GM23338 (cell line): ENCODE results near the gene HDAC9. TPM values are rescaled to one million over a fixed set of nuclear protein-coding genes. Genes with fewer than 3 reads are reported as not detected.

Experiments used
- ATAC-seq: fragments of 200-7000 bp; cut with Tn5 transposase; 3 replicates; pipeline ENCODE4 v1.9.1; 2020
- DNase-seq: peaks from one replicate; pipeline ENCODE4 v3.0.0-alpha.2; 2015; ENCODE audit warnings: low spot score
- H2AFZ ChIP-seq: fragments of 200-600 bp; sonication (generic); 2 replicates; pipeline ENCODE4 v1.8.0; 2016; ENCODE audit warnings: antibody characterized with exemption, mild to moderate bottlenecking, moderate library complexity
- H3F3A ChIP-seq: fragments of 200-600 bp; sonication (generic); replicated peaks from 2 replicates; pipeline ENCODE4 v1.8.0; 2017; ENCODE audit warnings: antibody characterized with exemption, mixed run types, low read depth
- H3K27ac ChIP-seq: fragments of 200-600 bp; sonication (generic); 2 replicates; pipeline ENCODE4 v1.6.1; 2016; ENCODE audit warnings: low read depth
- H3K27me3 ChIP-seq: fragments of 200-600 bp; sonication (generic); 2 replicates; pipeline ENCODE4 v1.8.0; 2016; ENCODE audit warnings: mild to moderate bottlenecking, mixed run types, moderate library complexity; ENCODE audit not compliant: insufficient read depth
- H3K36me3 ChIP-seq: fragments of 200-600 bp; sonication (generic); 2 replicates; pipeline ENCODE4 v1.8.0; 2016; ENCODE audit warnings: mild to moderate bottlenecking; ENCODE audit not compliant: insufficient read depth
- H3K4me1 ChIP-seq: fragments of 200-600 bp; sonication (generic); 2 replicates; pipeline ENCODE4 v1.8.0; 2016; ENCODE audit warnings: mild to moderate bottlenecking, moderate library complexity; ENCODE audit not compliant: insufficient read depth
- H3K4me2 ChIP-seq: fragments of 200-600 bp; sonication (generic); 2 replicates; pipeline ENCODE4 v1.7.1; 2017; ENCODE audit warnings: mixed run types
- H3K4me3 ChIP-seq: fragments of 200-600 bp; sonication (generic); 2 replicates; pipeline ENCODE4 v1.6.1; 2016; ENCODE audit warnings: mixed run types
- H3K79me2 ChIP-seq: fragments of 200-600 bp; sonication (generic); replicated peaks from 2 replicates; pipeline ENCODE4 v1.8.0; 2017; ENCODE audit warnings: mild to moderate bottlenecking; ENCODE audit not compliant: insufficient read depth
- H3K9me2 ChIP-seq: fragments of 200-600 bp; sonication (generic); 2 replicates; pipeline ENCODE4 v1.8.0; 2017; ENCODE audit not compliant: insufficient read depth
- H4K20me1 ChIP-seq: fragments of 200-600 bp; sonication (generic); replicated peaks from 2 replicates; pipeline ENCODE4 v1.8.0; 2017; ENCODE audit warnings: mild to moderate bottlenecking; ENCODE audit not compliant: insufficient read depth
- H3K27ac Mint-ChIP-seq: 2 replicates; pipeline ENCODE4 v1.8.0; 2020; ENCODE audit warnings: inconsistent platforms, mild to moderate bottlenecking, moderate library complexity, mixed read lengths
- H3K27me3 Mint-ChIP-seq: 3 replicates; pipeline ENCODE4 v1.8.0; 2022; ENCODE audit warnings: low read depth, mild to moderate bottlenecking, moderate library complexity, mixed read lengths, inconsistent platforms; ENCODE audit not compliant: insufficient read depth, poor library complexity
- H3K36me3 Mint-ChIP-seq: 3 replicates; pipeline ENCODE4 v1.8.0; 2021; ENCODE audit warnings: low read depth, mild to moderate bottlenecking, inconsistent platforms, moderate library complexity, mixed read lengths
- H3K4me1 Mint-ChIP-seq: 3 replicates; pipeline ENCODE4 v1.8.0; 2020; ENCODE audit warnings: mild to moderate bottlenecking, inconsistent platforms, mixed read lengths
- H3K4me3 Mint-ChIP-seq: 3 replicates; pipeline ENCODE4 v1.8.0; 2021; ENCODE audit warnings: moderate library complexity, mild to moderate bottlenecking, inconsistent platforms, mixed read lengths
- H3K9me3 Mint-ChIP-seq: 3 replicates; pipeline ENCODE4 v1.8.0; 2020; ENCODE audit warnings: moderate library complexity, mild to moderate bottlenecking, inconsistent platforms, mixed read lengths
- CREB1 ChIP-seq: fragments of 250-450 bp; sonication (Bioruptor Pico); IDR thresholded peaks from 2 replicates; pipeline ENCODE4 v1.5.0; 2020; ENCODE audit warnings: low read depth, mild to moderate bottlenecking, moderate library complexity
- CTCF ChIP-seq, 2 experiments: fragments of 200-600 bp in 1 of 2; sonication (generic) in 1 of 2; conservative IDR thresholded peaks; 2 replicates each; pipeline versions ENCODE4 v1.5.1 to v1.6.1; 2016 to 2017; ENCODE audit warnings: antibody characterized with exemption in 2 of 2, low read depth in 2 of 2, mild to moderate bottlenecking in 2 of 2, moderate library complexity in 1 of 2
- ETS1 ChIP-seq: IDR thresholded peaks from 2 replicates; pipeline ENCODE4 v1.6.1; 2016; ENCODE audit warnings: antibody characterized with exemption
- EZH2 ChIP-seq: fragments of 200-600 bp; sonication (generic); IDR thresholded peaks from one replicate; pipeline ENCODE4 v1.8.0; 2017; ENCODE audit warnings: antibody characterized with exemption, mild to moderate bottlenecking, low read depth; ENCODE audit not compliant: unreplicated experiment
- EZH2phosphoT487 ChIP-seq: fragments of 200-600 bp; sonication (generic); IDR thresholded peaks from one replicate; pipeline ENCODE4 v1.8.1; 2018; ENCODE audit warnings: antibody characterized with exemption; ENCODE audit not compliant: unreplicated experiment
- NANOG ChIP-seq: IDR thresholded peaks from 2 replicates; pipeline ENCODE4 v1.6.1; 2016; ENCODE audit warnings: antibody characterized with exemption, borderline replicate concordance
- POLR2AphosphoS5 ChIP-seq: IDR thresholded peaks from 2 replicates; pipeline ENCODE4 v1.6.1; 2016; ENCODE audit warnings: antibody characterized with exemption, low read depth
- REST ChIP-seq: IDR thresholded peaks from one replicate; pipeline ENCODE4 v1.6.1; 2018; ENCODE audit warnings: antibody characterized with exemption; ENCODE audit not compliant: unreplicated experiment
- STAT1 ChIP-seq: IDR thresholded peaks from one replicate; pipeline ENCODE4 v1.6.1; 2016; ENCODE audit warnings: antibody characterized with exemption; ENCODE audit not compliant: unreplicated experiment
- ZNF114 ChIP-seq: fragments of 250-450 bp; sonication (Bioruptor Pico); IDR thresholded peaks from 2 replicates; pipeline ENCODE4 v1.5.0; 2020; ENCODE audit warnings: mild to moderate bottlenecking, moderate library complexity
- ZNF331 ChIP-seq: fragments of 250-450 bp; sonication (Bioruptor Pico); IDR thresholded peaks from 2 replicates; pipeline ENCODE4 v1.5.0; 2020; ENCODE audit warnings: low read depth, mild to moderate bottlenecking, moderate library complexity
- polyA plus RNA-seq: library from polyadenylated mRNA; unstranded; fragments of >200 nt; fragmentation: Nextera tagmentation; extraction: Ambion mirVana; gene quantifications from 2 replicates; pipeline ENCODE4 v1.2.1, GENCODE V29; 2016
- total RNA-seq: library from RNA; depleted of rRNA; stranded (reverse); fragments of >200 nt; shearing (Covaris generic); gene quantifications from 2 replicates; pipeline ENCODE4 v1.2.3, GENCODE V29; 2014

Gene HDAC9
- total and polyA plus RNA-seq, 2 experiments from 2014 or later: 8.3 to 18.5 TPM

- no peak for TF ChIP-seq CTCF (conservative IDR thresholded peaks at IDR 0.05; ENCODE audit: low read depth in 2 of 2)
- TF ChIP-seq ZNF331 (CRISPR knock-in tag): no peak
- no peak for TF ChIP-seq EZH2phosphoT487
- no peak for TF ChIP-seq EZH2
- TF ChIP-seq REST: no peak
- TF ChIP-seq NANOG: no peak
- no peak for TF ChIP-seq ZNF114
- no peak for TF ChIP-seq POLR2AphosphoS5
- TF ChIP-seq CREB1 (CRISPR knock-in tag): no peak
- no peak for TF ChIP-seq ETS1
Measured at GRCh38 chr7:18566205-18566604, 70.7 kb downstream of the HDAC9 start (continued).

GRCh38 chr7:18566829-18567228 lies 71.3 kb downstream of the HDAC9 start:
- no peak overlapping the region for H2AFZ ChIP-seq
- no peaks in the 10 kb centered on the region for H3K27me3 ChIP-seq
- Mint-ChIP-seq H3K27me3 (peaks cover 2% of the 10 kb centered on the region), H3K9me3 (no peaks in the 10 kb centered on the region), H3K27ac (peak overlapping the region; percentile 46), H3K4me3 (no peak overlapping the region), H3K36me3 (no peaks in the 10 kb centered on the region), H3K4me1 (peaks cover 18% of the 10 kb centered on the region)
- H3F3A ChIP-seq: no peaks in the 10 kb centered on the region
- no peak overlapping the region for H3K4me3 ChIP-seq
- 0 out of 2 replicates have a peak overlapping the region, but pooled peaks have one; percentile 17 for H3K4me2 ChIP-seq
- H4K20me1 ChIP-seq: no peaks in the 10 kb centered on the region
- H3K27ac ChIP-seq: no peak overlapping the region
- DNase-seq (peak; percentile 8), ATAC-seq (peak; percentile 53)
- H3K36me3 ChIP-seq: no peaks in the 10 kb centered on the region
- H3K9me2 ChIP-seq: no peaks in the 10 kb centered on the region
- no peaks in the 10 kb centered on the region for H3K79me2 ChIP-seq
- H3K4me1 ChIP-seq: peaks cover 13% of the 10 kb centered on the region; the same call in 1 of the 2 replicates
- TF ChIP-seq REST: no peak
- TF ChIP-seq CTCF (conservative IDR thresholded peaks at IDR 0.05; ENCODE audit: low read depth in 2 of 2): no peak
- TF ChIP-seq STAT1: no peak
- no peak for TF ChIP-seq EZH2phosphoT487
- no peak for TF ChIP-seq EZH2
- no peak for TF ChIP-seq CREB1 (CRISPR knock-in tag)
- TF ChIP-seq ETS1: no peak
